Hepatocyte (in vitro differentiated cells): ENCODE results near the gene ZNF90. TPM values are rescaled to one million over a fixed set of nuclear protein-coding genes. Genes with fewer than 3 reads are reported as not detected.
"Not testable (repeated sequence)": the region's sequence is repeated elsewhere in the genome, so short reads cannot be mapped to it uniquely, and the experiment has no call there.

Experiments used
- DNase-seq: peaks from one replicate; pipeline ENCODE4 v3.0.0-alpha.2; 2016; ENCODE audit warnings: low spot score
- H2AFZ ChIP-seq: fragments of 200-600 bp; sonication (generic); 2 replicates; pipeline ENCODE4 v1.6.0; 2016; ENCODE audit warnings: antibody characterized with exemption, mild to moderate bottlenecking
- H3K27ac ChIP-seq: fragments of 200-600 bp; sonication (generic); 2 replicates; pipeline ENCODE4 v1.5.1; 2016; ENCODE audit warnings: mild to moderate bottlenecking
- H3K27me3 ChIP-seq: fragments of 200-600 bp; sonication (generic); 2 replicates; pipeline ENCODE4 v1.6.1; 2016
- H3K36me3 ChIP-seq: fragments of 200-600 bp; sonication (generic); replicated peaks from 2 replicates; pipeline ENCODE4 v1.5.1; 2016; ENCODE audit warnings: low read depth; ENCODE audit not compliant: insufficient read depth
- H3K4me1 ChIP-seq: fragments of 200-600 bp; sonication (generic); 2 replicates; pipeline ENCODE4 v1.5.1; 2016; ENCODE audit warnings: mild to moderate bottlenecking, moderate library complexity; ENCODE audit not compliant: insufficient read depth
- H3K4me2 ChIP-seq: fragments of 200-600 bp; sonication (generic); 2 replicates; pipeline ENCODE4 v1.6.0; 2016
- H3K4me3 ChIP-seq: fragments of 200-600 bp; sonication (generic); 2 replicates; pipeline ENCODE4 v1.5.1; 2016; ENCODE audit warnings: mild to moderate bottlenecking
- H3K79me2 ChIP-seq: fragments of 200-600 bp; sonication (generic); 2 replicates; pipeline ENCODE4 v1.6.0; 2017; ENCODE audit warnings: mild to moderate bottlenecking
- H3K9me2 ChIP-seq: fragments of 200-600 bp; sonication (generic); replicated peaks from 2 replicates; pipeline ENCODE4 v1.6.0; 2017; ENCODE audit warnings: mild to moderate bottlenecking; ENCODE audit not compliant: insufficient read depth
- H3K9me3 ChIP-seq: fragments of 200-600 bp; sonication (generic); 2 replicates; pipeline ENCODE4 v1.5.1; 2016; ENCODE audit warnings: low read depth, mild to moderate bottlenecking
- H4K20me1 ChIP-seq: fragments of 200-600 bp; sonication (generic); 2 replicates; pipeline ENCODE4 v1.6.0; 2016; ENCODE audit warnings: mild to moderate bottlenecking; ENCODE audit not compliant: insufficient read depth, poor library complexity, severe bottlenecking
- EZH2 ChIP-seq: fragments of 200-600 bp; sonication (generic); IDR thresholded peaks from 2 replicates; pipeline ENCODE4 v1.6.1; 2016; ENCODE audit warnings: antibody characterized with exemption, mild to moderate bottlenecking, borderline replicate concordance
- EZH2phosphoT487 ChIP-seq: fragments of 200-600 bp; sonication (generic); IDR thresholded peaks from one replicate; pipeline ENCODE4 v1.6.1; 2018; ENCODE audit warnings: antibody characterized with exemption, mild to moderate bottlenecking, low read depth, moderate library complexity; ENCODE audit not compliant: unreplicated experiment, severe bottlenecking
- WGBS: methylation state at CpG from one replicate; pipeline ENCODE4 v1.1.6; 2016; ENCODE audit warnings: low lambda C conversion rate; ENCODE audit errors: missing lambda C conversion rate; 5-methylcytosine and 5-hydroxymethylcytosine counted together
- polyA plus RNA-seq: library from polyadenylated mRNA; unstranded; fragments of >200 nt; fragmentation: Nextera tagmentation; extraction: Ambion mirVana; gene quantifications from 2 replicates; pipeline ENCODE4 v1.2.1, GENCODE V29; 2016
- total RNA-seq: library from RNA; depleted of rRNA; stranded (reverse); fragments of >200 nt; gene quantifications from 2 replicates; pipeline ENCODE4 v1.2.3, GENCODE V29; 2014
- TF ChIP-seq, protein P1 (sequence below): fragments of 200-600 bp; sonication (generic); IDR thresholded peaks from 2 replicates; pipeline ENCODE4 v1.5.1; 2016; ENCODE audit warnings: antibody characterized with exemption, mild to moderate bottlenecking; ENCODE audit not compliant: poor library complexity

The ZNF90 gene
- total and polyA plus RNA-seq, 2 experiments from 2014 or later = 6.1 to 8.7 TPM

DNA sequence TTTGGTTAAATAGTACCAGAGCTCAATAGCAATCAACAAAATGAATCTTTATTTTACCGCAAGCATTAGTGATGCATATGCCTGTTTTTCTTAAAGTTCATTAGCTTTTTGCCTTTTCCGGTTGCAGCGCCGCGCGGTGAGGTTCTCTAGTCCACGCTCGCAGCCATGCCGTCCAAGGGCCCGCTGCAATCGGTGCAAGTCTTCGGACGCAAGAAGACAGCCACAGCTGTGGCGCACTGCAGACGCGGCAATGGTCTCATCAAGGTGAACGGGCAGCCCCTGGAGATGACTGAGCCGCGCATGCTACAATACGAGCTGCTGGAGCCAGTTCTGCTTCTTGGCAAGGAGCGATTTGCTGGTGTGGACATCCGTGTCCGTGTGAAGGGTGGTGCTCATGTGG is 47.1 kb downstream of the ZNF90 start:
- H3K27me3 ChIP-seq = no peaks in the 10 kb centered on the region
- H3K4me1 ChIP-seq = no peaks in the 10 kb centered on the region
- no peak for DNase-seq
- H3K27ac ChIP-seq = no peak overlapping the region
- no peaks in the 10 kb centered on the region for H3K9me2 ChIP-seq
- no peak overlapping the region for H2AFZ ChIP-seq
- TF ChIP-seq EZH2phosphoT487 = no peak
- TF ChIP-seq, protein P1, sequence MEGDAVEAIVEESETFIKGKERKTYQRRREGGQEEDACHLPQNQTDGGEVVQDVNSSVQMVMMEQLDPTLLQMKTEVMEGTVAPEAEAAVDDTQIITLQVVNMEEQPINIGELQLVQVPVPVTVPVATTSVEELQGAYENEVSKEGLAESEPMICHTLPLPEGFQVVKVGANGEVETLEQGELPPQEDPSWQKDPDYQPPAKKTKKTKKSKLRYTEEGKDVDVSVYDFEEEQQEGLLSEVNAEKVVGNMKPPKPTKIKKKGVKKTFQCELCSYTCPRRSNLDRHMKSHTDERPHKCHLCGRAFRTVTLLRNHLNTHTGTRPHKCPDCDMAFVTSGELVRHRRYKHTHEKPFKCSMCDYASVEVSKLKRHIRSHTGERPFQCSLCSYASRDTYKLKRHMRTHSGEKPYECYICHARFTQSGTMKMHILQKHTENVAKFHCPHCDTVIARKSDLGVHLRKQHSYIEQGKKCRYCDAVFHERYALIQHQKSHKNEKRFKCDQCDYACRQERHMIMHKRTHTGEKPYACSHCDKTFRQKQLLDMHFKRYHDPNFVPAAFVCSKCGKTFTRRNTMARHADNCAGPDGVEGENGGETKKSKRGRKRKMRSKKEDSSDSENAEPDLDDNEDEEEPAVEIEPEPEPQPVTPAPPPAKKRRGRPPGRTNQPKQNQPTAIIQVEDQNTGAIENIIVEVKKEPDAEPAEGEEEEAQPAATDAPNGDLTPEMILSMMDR = no peak
- no peak for TF ChIP-seq EZH2
- no peaks in the 10 kb centered on the region for H4K20me1 ChIP-seq
- no peaks in the 10 kb centered on the region for H3K79me2 ChIP-seq
- H3K36me3 ChIP-seq = peaks cover 3% of the 10 kb centered on the region
- H3K4me2 ChIP-seq = no peak overlapping the region
- H3K9me3 ChIP-seq = peaks cover 44% of the 10 kb centered on the region
- H3K4me3 ChIP-seq = no peak overlapping the region
- 98% methylated on average over 23 of the region's 23 CpGs for WGBS

DNA sequence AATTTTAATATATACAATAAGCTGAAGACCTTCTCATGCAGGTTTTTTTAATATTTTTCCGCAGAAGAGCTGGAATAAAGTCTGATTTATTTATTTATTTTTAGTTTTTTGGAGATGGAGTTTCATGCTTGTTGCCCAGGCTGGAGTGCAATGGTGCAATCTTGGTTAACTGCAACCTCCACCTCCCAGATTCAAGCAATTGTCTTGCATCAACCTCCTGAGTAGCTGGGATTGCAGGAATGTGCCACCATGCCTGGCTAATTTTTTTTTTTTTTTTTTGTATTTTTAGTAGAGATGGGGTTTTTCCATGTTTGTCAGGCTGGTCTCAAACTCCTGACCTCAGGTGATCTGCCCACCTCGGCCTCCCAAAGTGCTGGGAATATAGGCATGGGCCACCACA is 55.1 kb downstream of the ZNF90 start:
- H3K4me2 ChIP-seq, H3K4me3 ChIP-seq, H3K36me3 ChIP-seq, H3K9me3 ChIP-seq, H3K27ac ChIP-seq, H3K9me2 ChIP-seq, H3K4me1 ChIP-seq, DNase-seq, H3K27me3 ChIP-seq, H4K20me1 ChIP-seq, H2AFZ ChIP-seq, H3K79me2 ChIP-seq: not testable (repeated sequence)
- 94% methylated on average over 2 of the region's 2 CpGs for WGBS

DNA sequence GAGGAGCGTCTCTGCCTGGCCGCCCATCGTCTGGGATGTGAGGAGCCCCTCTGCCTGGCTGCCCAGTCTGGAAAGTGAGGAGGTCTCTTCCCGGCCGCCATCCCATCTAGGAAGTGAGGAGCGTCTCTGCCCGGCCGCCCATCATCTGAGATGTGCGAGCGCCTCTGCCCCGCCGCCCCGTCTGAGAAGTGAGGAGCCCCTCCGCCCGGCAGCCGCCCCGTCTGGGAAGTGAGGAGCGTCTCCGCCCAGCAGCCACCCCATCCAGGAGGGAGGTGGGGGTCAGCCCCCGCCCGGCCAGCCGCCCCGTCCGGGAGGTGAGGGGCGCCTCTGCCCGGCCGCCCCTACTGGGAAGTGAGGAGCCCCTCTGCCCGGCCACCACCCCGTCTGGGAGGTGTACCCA is 59.9 kb downstream of the ZNF90 start:
- 70% methylated on average over 2 of the region's 29 CpGs for WGBS
- H3K36me3 ChIP-seq, H3K79me2 ChIP-seq, H3K9me3 ChIP-seq, H3K4me1 ChIP-seq, H3K4me2 ChIP-seq, H3K27ac ChIP-seq, H2AFZ ChIP-seq, H3K27me3 ChIP-seq, H4K20me1 ChIP-seq, H3K9me2 ChIP-seq, DNase-seq, H3K4me3 ChIP-seq: not testable (repeated sequence)

DNA sequence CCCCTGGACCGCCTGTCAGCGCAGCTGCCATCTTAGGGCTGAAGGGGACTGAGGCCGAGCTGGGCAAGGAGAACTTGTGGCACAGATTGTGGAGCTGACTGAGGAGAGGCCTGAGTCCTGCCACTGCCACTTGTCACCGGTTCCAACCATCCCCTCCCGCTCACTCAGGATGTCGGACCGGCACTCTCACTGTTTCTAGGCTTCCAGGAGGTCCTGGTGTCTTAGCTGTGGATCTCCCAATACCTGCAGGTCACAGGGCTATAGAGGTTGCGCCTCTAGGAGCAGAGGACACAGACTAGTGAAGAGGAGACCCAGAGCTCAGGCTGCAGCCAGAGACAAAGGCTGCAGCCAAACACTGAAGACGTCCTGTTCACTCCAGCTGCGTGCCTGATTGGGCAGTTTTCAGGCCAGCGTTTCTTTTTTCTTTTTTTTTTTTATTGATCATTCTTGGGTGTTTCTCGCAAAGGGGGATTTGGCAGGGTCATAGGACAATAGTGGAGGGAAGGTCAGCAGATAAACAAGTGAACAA is 73.9 kb downstream of the ZNF90 start:
- H3K4me2 ChIP-seq = no peak overlapping the region
- no peak overlapping the region for H3K4me3 ChIP-seq
- H3K9me3 ChIP-seq = no peaks in the 10 kb centered on the region
- no peaks in the 10 kb centered on the region for H3K27me3 ChIP-seq
- no peaks in the 10 kb centered on the region for H4K20me1 ChIP-seq
- WGBS = 67% methylated on average over 12 of the region's 12 CpGs
- H3K27ac ChIP-seq = no peak overlapping the region
- H3K79me2 ChIP-seq = no peaks in the 10 kb centered on the region
- no peaks in the 10 kb centered on the region for H3K36me3 ChIP-seq
- TF ChIP-seq EZH2 = no peak
- TF ChIP-seq, protein P1 = no peak
- TF ChIP-seq EZH2phosphoT487 = no peak
- no peak for DNase-seq
- no peaks in the 10 kb centered on the region for H3K9me2 ChIP-seq
- no peak overlapping the region for H2AFZ ChIP-seq
- H3K4me1 ChIP-seq = no peaks in the 10 kb centered on the region

DNA sequence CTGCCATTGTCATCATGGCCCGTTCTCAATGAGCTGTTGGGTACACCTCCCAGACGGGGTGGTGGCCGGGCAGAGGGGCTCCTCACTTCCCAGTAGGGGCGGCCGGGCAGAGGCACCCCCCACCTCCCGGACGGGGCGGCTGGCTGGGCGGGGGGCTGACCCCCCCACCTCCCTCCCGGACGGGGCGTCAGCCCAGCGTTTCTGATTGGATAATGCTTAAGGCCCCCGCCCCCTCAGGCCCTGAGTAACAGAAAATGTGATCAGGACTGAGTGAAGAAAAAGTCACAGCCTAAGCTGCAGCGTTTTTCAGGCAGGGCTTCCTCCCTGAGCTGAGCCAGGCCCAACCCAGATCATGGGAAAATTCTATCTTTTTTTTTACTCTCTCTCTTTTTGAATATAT is 74.7 kb downstream of the ZNF90 start:
- H3K9me3 ChIP-seq, H4K20me1 ChIP-seq, H3K9me2 ChIP-seq, H3K4me1 ChIP-seq, H3K4me2 ChIP-seq, DNase-seq, H3K4me3 ChIP-seq, H3K36me3 ChIP-seq, H3K27ac ChIP-seq, H3K79me2 ChIP-seq, H2AFZ ChIP-seq, H3K27me3 ChIP-seq: not testable (repeated sequence)
- 78% methylated on average over 2 of the region's 15 CpGs for WGBS
